NT2/D1 (cell line): ENCODE results near the gene MGST1.

Experiments
- SUZ12 ChIP-seq: IDR thresholded peaks from 2 replicates; pipeline ENCODE4 v1.6.1; 2011; ENCODE audit not compliant: insufficient read length, insufficient read depth; ENCODE audit errors: extremely low read depth
- YY1 ChIP-seq: IDR thresholded peaks from 2 replicates; pipeline ENCODE4 v1.6.1; 2011; ENCODE audit not compliant: insufficient read length, insufficient read depth
- ZNF274 ChIP-seq: IDR thresholded peaks from 2 replicates; pipeline ENCODE4 v1.6.1; 2011; ENCODE audit warnings: mild to moderate bottlenecking, low read depth, low read length

GRCh38 chr12:16362550-16362949, 15.1 kb downstream of the MGST1 start:
- TF ChIP-seq ZNF274 = no peak
- no peak for TF ChIP-seq YY1
- no peak for TF ChIP-seq SUZ12
